B cell (primary cell): ENCODE measurements around the gene TRIOBP. TPM values are rescaled to one million over a fixed set of nuclear protein-coding genes. Genes with fewer than 3 reads are reported as not detected.

Source experiments
- ATAC-seq: fragments of 200-7000 bp; cut with Tn5 transposase; one replicate; pipeline ENCODE4 v1.10.0; 2021; ENCODE audit warnings: low read depth, mild to moderate bottlenecking, moderate number of reproducible peaks, moderate library complexity
- CTCF ChIA-PET: fragments of 350-600 bp; sonication (Branson Sonifier 250); formaldehyde crosslinking; loops from one replicate; lab custom pipeline; 2021; ENCODE audit warnings: antibody characterized with exemption, inconsistent platforms; lab: Charles Lee
- POLR2A ChIA-PET: fragments of 350-600 bp; sonication (Branson Sonifier 250); formaldehyde crosslinking; loops from one replicate; lab custom pipeline; 2021; ENCODE audit warnings: antibody characterized with exemption; lab: Charles Lee
- DNase-seq: peaks from one replicate; pipeline ENCODE4 v3.0.0; 2013
- H2AFZ ChIP-seq: 2 replicates; pipeline ENCODE4 v1.6.1; 2012; ENCODE audit warnings: mild to moderate bottlenecking, low read depth, low read length; ENCODE audit not compliant: insufficient read depth, poor library complexity, severe bottlenecking
- H3K27ac ChIP-seq, 2 donors: 1 replicate in 1 of 2; 2 replicates in 1 of 2; pipeline ENCODE4 v1.5.1; 2012 to 2013; ENCODE audit warnings: low read length in 2 of 2, mild to moderate bottlenecking in 2 of 2, moderate library complexity in 1 of 2
- H3K27me3 ChIP-seq, 4 experiments: fragments of 200-600 bp in 1 of 4; sonication (generic) in 1 of 4; replicated peaks in 1 of 4; 1 replicate in 2 of 4; 2 replicates in 2 of 4; pipeline versions ENCODE4 v1.6.1 to v1.7.0; 2013 to 2016; ENCODE audit warnings: low read length in 3 of 4, mild to moderate bottlenecking in 2 of 4, mixed read lengths in 1 of 4, moderate library complexity in 1 of 4; ENCODE audit not compliant: insufficient read depth in 4 of 4, control insufficient read depth in 3 of 4; ENCODE audit errors: control extremely low read depth in 1 of 4
- H3K36me3 ChIP-seq, 2 experiments: replicated peaks in 1 of 2; 1 replicate in 1 of 2; 2 replicates in 1 of 2; pipeline versions ENCODE4 v1.6.1 to v1.7.1; 2013; ENCODE audit warnings: low read length in 1 of 2; ENCODE audit not compliant: insufficient read depth in 2 of 2, control insufficient read depth in 1 of 2; ENCODE audit errors: control extremely low read depth in 1 of 2, extremely low read depth in 1 of 2
- H3K4me1 ChIP-seq, 2 donors: fragments of 200-600 bp in 1 of 2; sonication (generic) in 1 of 2; 1 replicate in 1 of 2; 2 replicates in 1 of 2; pipeline versions ENCODE4 v1.5.1 to v1.6.1; 2013 to 2017; ENCODE audit warnings: low read length in 2 of 2; ENCODE audit not compliant: control insufficient read depth in 2 of 2, insufficient read depth in 2 of 2
- H3K4me2 ChIP-seq: replicated peaks from 2 replicates; pipeline ENCODE3; 2012; ENCODE audit warnings: mild to moderate bottlenecking, low read depth, low read length; ENCODE audit not compliant: poor library complexity, severe bottlenecking
- H3K4me3 ChIP-seq, 5 experiments: fragments of 200-600 bp in 1 of 5; sonication (generic) in 1 of 5; 1 replicate in 3 of 5; 2 replicates in 2 of 5; pipeline versions ENCODE4 v1.5.1 to v1.7.0; 2011 to 2016; ENCODE audit warnings: low read length in 4 of 5, mild to moderate bottlenecking in 4 of 5, low read depth in 2 of 5, control low read depth in 1 of 5, moderate library complexity in 1 of 5; ENCODE audit not compliant: insufficient read depth in 1 of 5; ENCODE audit errors: control extremely low read depth in 1 of 5, extremely low read depth in 1 of 5
- H3K79me2 ChIP-seq: fragments of 200-600 bp; sonication (generic); one replicate; pipeline ENCODE4 v1.6.0; 2016; ENCODE audit warnings: low read length; ENCODE audit not compliant: control insufficient read depth, insufficient read depth
- H3K9ac ChIP-seq: fragments of 200-600 bp; sonication (generic); 2 replicates; pipeline ENCODE4 v1.6.1; 2017; ENCODE audit warnings: mild to moderate bottlenecking, low read length, moderate library complexity
- H3K9me3 ChIP-seq, 3 donors: one replicate each; pipeline versions ENCODE4 v1.6.1 to v1.7.1; 2013; ENCODE audit warnings: low read length in 2 of 3; ENCODE audit not compliant: control insufficient read depth in 2 of 3, insufficient read depth in 1 of 3; ENCODE audit errors: control extremely low read depth in 1 of 3
- H4K20me1 ChIP-seq: 2 replicates; pipeline ENCODE4 v1.6.0; 2012; ENCODE audit warnings: mild to moderate bottlenecking, low read length; ENCODE audit not compliant: insufficient read depth, control insufficient read depth, poor library complexity, severe bottlenecking
- H3K27ac Mint-ChIP-seq: one replicate; pipeline ENCODE4 v1.8.0; 2021; ENCODE audit warnings: mixed read lengths
- H3K27me3 Mint-ChIP-seq: one replicate; pipeline ENCODE4 v1.8.0; 2021; ENCODE audit warnings: mixed read lengths
- H3K4me1 Mint-ChIP-seq: one replicate; pipeline ENCODE4 v1.8.0; 2021; ENCODE audit warnings: mixed read lengths
- H3K4me3 Mint-ChIP-seq: one replicate; pipeline ENCODE4 v1.8.0; 2021; ENCODE audit warnings: mixed read lengths
- H3K9me3 Mint-ChIP-seq: one replicate; pipeline ENCODE4 v1.8.0; 2022; ENCODE audit warnings: mixed read lengths; ENCODE audit not compliant: insufficient read depth
- EZH2 ChIP-seq: IDR thresholded peaks from 2 replicates; pipeline ENCODE4 v1.6.1; 2012; ENCODE audit warnings: borderline replicate concordance, low read depth, mild to moderate bottlenecking, moderate library complexity, low read length; ENCODE audit not compliant: insufficient read depth, poor library complexity, severe bottlenecking
- WGBS: methylation state at CpG from one replicate; pipeline ENCODE4 v1.1.5; 2013; ENCODE audit warnings: missing lambda C conversion rate; ENCODE audit not compliant: insufficient coverage; 5-methylcytosine and 5-hydroxymethylcytosine counted together
- intact Hi-C: fragments of 100-400 bp; cut with micrococcal nuclease; formaldehyde crosslinking; loops from one replicate; pipeline ENCODE4 v1.10.0; 2022
- polyA plus RNA-seq: library from polyadenylated mRNA; depleted of rRNA; stranded (reverse); fragments of >200 nt; gene quantifications from 2 replicates; pipeline ENCODE4 v1.2.3, GENCODE V29; 2012
- total RNA-seq, 2 donors: library from RNA; stranded (reverse); fragments of 120-200 nt in 1 of 2; gene quantifications; 1 replicate in 1 of 2; 2 replicates in 1 of 2; pipeline versions ENCODE4 v1.2.3 to v1.2.4, GENCODE V29; 2013 to 2022
- TF ChIP-seq, protein P1 (sequence below): fragments of 200-600 bp; IDR thresholded peaks from one replicate; pipeline ENCODE4 v1.8.0; 2022; ENCODE audit warnings: antibody characterized with exemption, mild to moderate bottlenecking

The TRIOBP gene
- total and polyA plus RNA-seq, 2 donors (not counting 1 experiment from before 2014, with no cell fraction given): 26.8 to 47.5 TPM

DNA sequence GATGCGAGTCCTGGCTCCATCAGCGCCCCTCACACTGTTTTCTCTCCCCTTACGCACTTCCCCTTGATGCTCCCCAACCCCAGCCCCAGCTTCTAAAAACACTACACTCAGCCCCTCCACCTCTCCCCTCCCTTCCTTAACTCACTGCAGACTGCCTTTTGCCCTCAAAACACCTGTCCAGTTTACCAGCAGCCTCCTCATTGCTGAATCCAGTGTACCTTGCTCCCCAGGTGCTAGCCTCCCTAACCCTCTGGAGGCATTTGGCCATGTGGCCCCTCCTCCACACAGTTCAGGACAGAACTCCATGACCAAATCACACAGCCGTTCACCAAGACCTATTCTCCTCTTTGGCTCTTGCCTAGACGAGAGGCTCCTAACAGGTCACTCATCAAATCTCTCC, 123.5 kb downstream of the TRIOBP start:
- no peaks in the 10 kb centered on the region for H3K79me2 ChIP-seq
- CTCF ChIA-PET: interaction anchor here (0.9 to 6.0 kb wide), 2 partner anchors 43 to 145 kb away, joined by 3 to 177 read pairs; no protein-coding TSS in a partner anchor
- H2AFZ ChIP-seq: no peak overlapping the region
- H3K9me3 ChIP-seq: peaks cover 0 to 2% (median 0%) of the 10 kb centered on the region in 3 donors
- H3K4me1 ChIP-seq: peaks cover 19 to 22% of the 10 kb centered on the region in 2 donors
- no peak overlapping the region for H3K9ac ChIP-seq
- POLR2A ChIA-PET: no interaction called here
- Mint-ChIP-seq H3K4me3 (peak overlapping the region; percentile 19), H3K27ac (no peak overlapping the region), H3K4me1 (peaks cover 13% of the 10 kb centered on the region), H3K27me3 (peaks cover 27% of the 10 kb centered on the region), H3K9me3 (no peaks in the 10 kb centered on the region)
- intact Hi-C loops: no loop called here
- H3K4me2 ChIP-seq: no peak overlapping the region
- peaks cover 0 to 43% (median 11%) of the 10 kb centered on the region in 4 experiments for H3K27me3 ChIP-seq
- DNase-seq (no peak), ATAC-seq (no peak)
- 94% methylated on average over 4 of the region's 5 CpGs for WGBS
- H3K27ac ChIP-seq: no peak overlapping the region
- no peaks in the 10 kb centered on the region for H3K36me3 ChIP-seq
- H3K4me3 ChIP-seq: no peak overlapping the region
- no peak for TF ChIP-seq EZH2
- TF ChIP-seq, protein P1, sequence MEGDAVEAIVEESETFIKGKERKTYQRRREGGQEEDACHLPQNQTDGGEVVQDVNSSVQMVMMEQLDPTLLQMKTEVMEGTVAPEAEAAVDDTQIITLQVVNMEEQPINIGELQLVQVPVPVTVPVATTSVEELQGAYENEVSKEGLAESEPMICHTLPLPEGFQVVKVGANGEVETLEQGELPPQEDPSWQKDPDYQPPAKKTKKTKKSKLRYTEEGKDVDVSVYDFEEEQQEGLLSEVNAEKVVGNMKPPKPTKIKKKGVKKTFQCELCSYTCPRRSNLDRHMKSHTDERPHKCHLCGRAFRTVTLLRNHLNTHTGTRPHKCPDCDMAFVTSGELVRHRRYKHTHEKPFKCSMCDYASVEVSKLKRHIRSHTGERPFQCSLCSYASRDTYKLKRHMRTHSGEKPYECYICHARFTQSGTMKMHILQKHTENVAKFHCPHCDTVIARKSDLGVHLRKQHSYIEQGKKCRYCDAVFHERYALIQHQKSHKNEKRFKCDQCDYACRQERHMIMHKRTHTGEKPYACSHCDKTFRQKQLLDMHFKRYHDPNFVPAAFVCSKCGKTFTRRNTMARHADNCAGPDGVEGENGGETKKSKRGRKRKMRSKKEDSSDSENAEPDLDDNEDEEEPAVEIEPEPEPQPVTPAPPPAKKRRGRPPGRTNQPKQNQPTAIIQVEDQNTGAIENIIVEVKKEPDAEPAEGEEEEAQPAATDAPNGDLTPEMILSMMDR: no peak
- H4K20me1 ChIP-seq: no peaks in the 10 kb centered on the region

DNA sequence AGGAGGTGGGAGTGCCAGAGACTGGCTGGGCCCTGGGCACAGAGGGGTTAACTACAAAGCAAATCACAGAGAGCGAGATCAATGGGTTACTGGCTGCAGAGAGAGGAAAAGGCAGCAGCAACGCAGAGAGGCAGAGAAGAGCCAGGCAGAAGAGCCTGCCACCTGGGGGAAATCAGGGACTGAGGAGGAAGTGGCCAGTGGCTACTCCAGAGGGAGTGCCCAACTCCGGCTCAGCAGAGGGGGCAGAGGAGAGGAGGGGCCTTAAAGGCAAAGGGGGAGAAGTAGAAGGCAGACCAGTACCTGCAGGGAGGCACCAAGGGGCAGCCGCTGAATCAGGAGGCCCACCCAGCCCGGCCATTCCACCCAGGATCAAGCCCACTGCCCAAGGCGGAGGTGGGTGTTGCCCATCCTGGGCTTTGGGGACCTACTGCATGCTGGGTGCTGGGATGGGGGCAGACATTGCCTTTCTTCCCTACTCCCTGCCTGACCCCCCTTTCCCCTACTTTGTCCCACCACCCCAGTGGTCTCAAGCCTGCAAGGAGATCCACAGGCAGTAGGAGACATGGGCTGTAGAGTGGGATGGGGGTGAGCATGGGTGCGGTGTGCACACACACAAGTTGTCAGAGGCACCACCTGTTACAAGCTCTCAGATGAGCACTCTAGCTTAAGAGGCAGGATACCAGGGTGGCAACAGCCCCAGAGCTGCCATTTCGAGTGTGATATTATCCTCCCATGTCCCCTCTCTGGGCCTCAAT, 125.4 kb downstream of the TRIOBP start:
- H3K9me3 Mint-ChIP-seq: no peaks in the 10 kb centered on the region
- H3K27ac Mint-ChIP-seq: peak overlapping the region; percentile 41
- POLR2A ChIA-PET: no interaction called here

More for the DNA sequence above, 125.4 kb downstream of the TRIOBP start:
- DNase-seq (no peak), ATAC-seq (no peak)
- H3K4me1 ChIP-seq: peaks cover 19 to 22% of the 10 kb centered on the region in 2 donors
- Mint-ChIP-seq H3K4me3 (no peak overlapping the region), H3K27me3 (peaks cover 31% of the 10 kb centered on the region), H3K4me1 (peaks cover 15% of the 10 kb centered on the region)
- no peaks in the 10 kb centered on the region for H3K79me2 ChIP-seq
- WGBS: 87% methylated on average over 5 of the region's 8 CpGs
- H3K36me3 ChIP-seq: no peaks in the 10 kb centered on the region
- intact Hi-C loops: no loop called here
- H4K20me1 ChIP-seq: no peaks in the 10 kb centered on the region
- H2AFZ ChIP-seq: no peak overlapping the region
- no peak overlapping the region for H3K4me3 ChIP-seq
- H3K27me3 ChIP-seq: peaks cover 0 to 42% (median 11%) of the 10 kb centered on the region in 4 experiments
- no peaks in the 10 kb centered on the region for H3K9me3 ChIP-seq
- no peak overlapping the region for H3K4me2 ChIP-seq
- no peak for TF ChIP-seq EZH2
- TF ChIP-seq, protein P1: no peak
- CTCF ChIA-PET: interaction anchor here (0.6 to 1.1 kb wide), 2 partner anchors 41 to 45 kb away, joined by 3 read pairs; no protein-coding TSS in a partner anchor
- H3K27ac ChIP-seq: no peak overlapping the region
- H3K9ac ChIP-seq: no peak overlapping the region
